HG03095 (cell line): Measurements from ENCODE around the gene NEUROG1.
A peak's percentile ranks its signal among the peaks of the same experiment; 100 is the strongest.

Source experiments
- ATAC-seq: cut with Tn5 transposase; IDR thresholded peaks from one replicate; pipeline ENCODE4 v1.9.1; 2021; ENCODE audit warnings: moderate library complexity; ENCODE audit not compliant: unreplicated experiment

Gene NEUROG1

GRCh38 chr5:135535820-135536801 is at the start of gene NEUROG1:
Gene NEUROG1 (minus strand): TSS chr5:135535964. CDS start chr5:135535690, 274 bp downstream.
- ATAC-seq = no peak

- ATAC-seq = no peak
Observed at GRCh38 chr5:135584918-135585317, 49.2 kb upstream of the NEUROG1 start.

- no peak for ATAC-seq
Observed at GRCh38 chr5:135584276-135584675, 48.5 kb upstream of the NEUROG1 start.

GRCh38 chr5:135582099-135582781 is 46.5 kb upstream of the NEUROG1 start:
- ATAC-seq = no peak

GRCh38 chr5:135578685-135579341 is 43.0 kb upstream of the NEUROG1 start, which contains the start of gene CXCL14:
Gene CXCL14 (minus strand): TSS chr5:135578991. CDS start chr5:135578778, 213 bp downstream.
- no peak for ATAC-seq

- no peak for ATAC-seq
Observed at GRCh38 chr5:135578305-135578684, 42.5 kb upstream of the NEUROG1 start.

GRCh38 chr5:135577421-135577820 is 41.7 kb upstream of the NEUROG1 start:
- ATAC-seq = no peak

- ATAC-seq = no peak
Observed at GRCh38 chr5:135576075-135576599, 40.4 kb upstream of the NEUROG1 start.

- no peak for ATAC-seq
Observed at GRCh38 chr5:135574493-135574892, 38.7 kb upstream of the NEUROG1 start.

- no peak for ATAC-seq
Observed at GRCh38 chr5:135571902-135572301, 36.1 kb upstream of the NEUROG1 start.

GRCh38 chr5:135571066-135571609 is 35.4 kb upstream of the NEUROG1 start:
- ATAC-seq = no peak

- ATAC-seq = no peak
Observed at GRCh38 chr5:135570453-135570764, 34.6 kb upstream of the NEUROG1 start.

- ATAC-seq = no peak
Observed at GRCh38 chr5:135569755-135570452, 34.1 kb upstream of the NEUROG1 start.

GRCh38 chr5:135568923-135569360 is 33.2 kb upstream of the NEUROG1 start:
- no peak for ATAC-seq

- no peak for ATAC-seq
Observed at GRCh38 chr5:135568246-135568645, 32.5 kb upstream of the NEUROG1 start.

GRCh38 chr5:135567661-135568060 is 31.9 kb upstream of the NEUROG1 start:
- ATAC-seq = no peak

- no peak for ATAC-seq
Observed at GRCh38 chr5:135566422-135567400, 30.9 kb upstream of the NEUROG1 start.

- ATAC-seq = peak; percentile 50
Observed at GRCh38 chr5:135565725-135566421, 30.1 kb upstream of the NEUROG1 start.
